ENCODE data around the gene SPPL2C. TPM values are rescaled to one million over a fixed set of nuclear protein-coding genes. Genes with fewer than 3 reads are reported as not detected.

SPPL2C gene
- total RNA-seq, 1 experiment from 2014 or later: not detected

DNA sequence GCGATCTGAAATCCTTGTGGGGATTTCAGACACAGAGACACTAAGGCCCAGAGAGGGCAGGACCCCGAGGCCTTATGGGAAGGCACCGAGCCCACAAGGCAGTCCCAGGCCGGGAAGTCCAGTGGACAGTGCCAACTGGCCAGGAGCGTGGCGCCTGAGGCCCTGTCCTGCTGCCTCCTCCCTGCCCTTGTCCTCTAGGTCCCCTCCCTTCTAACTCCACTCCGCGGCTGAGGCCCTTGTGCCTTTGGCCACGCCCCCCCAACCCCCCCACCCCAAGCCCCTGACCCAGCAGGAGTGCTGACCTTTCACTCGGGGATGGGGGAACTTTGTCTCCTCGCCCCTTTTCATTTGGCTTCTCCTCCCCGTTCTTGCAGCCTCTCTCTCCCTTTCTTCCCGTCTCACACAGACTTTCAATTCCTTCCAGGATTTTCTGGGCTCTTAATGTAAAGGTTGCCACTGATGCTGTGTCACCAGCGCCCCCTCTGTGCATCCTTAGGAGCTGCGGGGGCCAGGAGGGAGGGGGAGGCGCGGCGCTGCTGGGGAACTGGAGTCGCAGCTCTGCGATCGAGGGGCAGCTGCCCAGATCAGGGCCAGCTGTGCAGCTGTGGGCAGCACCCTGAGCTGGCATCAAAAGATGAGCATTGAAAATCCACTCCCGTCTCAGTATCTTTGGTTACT lies 31.5 kb upstream of the SPPL2C start:
- ChIA-PET POLR2A (ENCODE audit: low non-redundant PET) (no interaction called here), CTCF (interaction anchor here (0.5 to 1.1 kb wide), 2 partner anchors 19 to 207 kb away, joined by 6 to 16 read pairs; no protein-coding TSS in a partner anchor)
- TF ChIP-seq, protein P1, sequence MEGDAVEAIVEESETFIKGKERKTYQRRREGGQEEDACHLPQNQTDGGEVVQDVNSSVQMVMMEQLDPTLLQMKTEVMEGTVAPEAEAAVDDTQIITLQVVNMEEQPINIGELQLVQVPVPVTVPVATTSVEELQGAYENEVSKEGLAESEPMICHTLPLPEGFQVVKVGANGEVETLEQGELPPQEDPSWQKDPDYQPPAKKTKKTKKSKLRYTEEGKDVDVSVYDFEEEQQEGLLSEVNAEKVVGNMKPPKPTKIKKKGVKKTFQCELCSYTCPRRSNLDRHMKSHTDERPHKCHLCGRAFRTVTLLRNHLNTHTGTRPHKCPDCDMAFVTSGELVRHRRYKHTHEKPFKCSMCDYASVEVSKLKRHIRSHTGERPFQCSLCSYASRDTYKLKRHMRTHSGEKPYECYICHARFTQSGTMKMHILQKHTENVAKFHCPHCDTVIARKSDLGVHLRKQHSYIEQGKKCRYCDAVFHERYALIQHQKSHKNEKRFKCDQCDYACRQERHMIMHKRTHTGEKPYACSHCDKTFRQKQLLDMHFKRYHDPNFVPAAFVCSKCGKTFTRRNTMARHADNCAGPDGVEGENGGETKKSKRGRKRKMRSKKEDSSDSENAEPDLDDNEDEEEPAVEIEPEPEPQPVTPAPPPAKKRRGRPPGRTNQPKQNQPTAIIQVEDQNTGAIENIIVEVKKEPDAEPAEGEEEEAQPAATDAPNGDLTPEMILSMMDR (conservative IDR thresholded peaks at IDR 0.05; ENCODE audit: low read depth, low read length): no peak; the same call in 1 of the 2 replicates
- TF ChIP-seq EZH2 (IDR thresholded peaks at IDR 0.05; ENCODE audit: borderline replicate concordance, low read depth, low read length, poor library complexity, severe bottlenecking): no peak
- no peaks in the 10 kb centered on the region for H3K36me3 ChIP-seq (ENCODE audit: insufficient read depth, low read length, poor library complexity, severe bottlenecking)
- BruUV-seq (replicated peaks): no TSS peak
- H3K27me3 ChIP-seq (replicated peaks; ENCODE audit: insufficient read depth, low read depth, low read length, poor library complexity): no peaks in the 10 kb centered on the region
- no peak overlapping the region for H3K4me3 ChIP-seq (ENCODE audit: low read depth, low read length, poor library complexity, severe bottlenecking)
- H3K4me1 ChIP-seq (ENCODE audit: insufficient read depth, low read length, poor library complexity, severe bottlenecking): no peaks in the 10 kb centered on the region
- intact Hi-C loops (cut with micrococcal nuclease; ENCODE audit: unreplicated experiment): no loop called here
- DNase-seq (ENCODE audit: low spot score): peak; percentile 18
- no peak overlapping the region for H3K27ac ChIP-seq (ENCODE audit: low read depth, low read length, poor library complexity, severe bottlenecking)
- no peaks in the 10 kb centered on the region for H3K9me3 ChIP-seq (ENCODE audit: low read depth, low read length, poor library complexity, severe bottlenecking)

DNA sequence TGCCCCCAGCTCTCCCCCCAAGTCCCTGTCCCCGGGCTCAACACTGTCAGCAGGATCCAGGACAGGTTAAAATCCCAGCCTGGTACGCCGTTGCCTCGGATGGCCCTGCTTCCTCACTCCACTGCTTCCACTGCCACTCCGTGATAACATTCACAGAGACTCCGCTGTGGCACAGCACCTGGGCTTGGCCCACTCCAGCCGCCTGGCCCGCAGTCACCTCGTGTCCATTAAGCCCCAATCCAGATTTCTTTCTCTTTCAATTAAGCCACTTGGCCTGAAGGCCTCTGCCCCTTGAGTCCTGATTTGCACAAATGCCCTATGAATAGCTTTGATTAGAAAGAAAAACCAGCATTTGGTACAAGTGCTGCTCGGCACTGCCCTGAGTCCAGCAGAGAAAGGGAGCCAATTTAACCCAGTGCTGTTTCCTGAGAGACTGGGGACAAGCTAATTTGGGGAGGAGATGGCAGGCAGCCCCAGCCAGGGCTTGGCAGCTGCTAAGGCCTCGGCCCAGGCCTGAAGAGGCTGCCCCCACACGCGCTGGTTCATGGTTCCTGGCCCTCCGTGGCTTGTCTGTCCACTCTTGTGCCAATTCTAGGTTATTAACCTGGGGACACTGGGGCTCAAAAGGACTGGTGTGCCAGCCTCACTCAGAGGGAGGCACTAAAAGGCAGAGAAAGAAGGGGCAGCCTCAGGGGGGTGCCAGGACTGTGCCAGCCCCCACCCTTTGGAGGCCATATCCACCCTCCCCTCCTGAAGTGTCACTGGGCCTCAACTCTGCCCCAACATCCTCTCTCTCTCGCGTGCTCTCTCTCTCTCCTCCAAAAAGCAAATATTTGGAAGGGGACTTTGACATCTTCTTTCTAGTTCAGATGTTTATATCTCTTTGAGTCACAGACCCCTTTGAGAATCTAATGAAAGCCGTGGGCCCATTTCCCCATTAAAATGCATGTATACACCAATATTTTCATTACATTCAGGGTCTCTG lies 29.8 kb upstream of the SPPL2C start:
- H3K27me3 ChIP-seq (replicated peaks; ENCODE audit: insufficient read depth, low read depth, low read length, poor library complexity): no peaks in the 10 kb centered on the region
- CTCF ChIA-PET: no interaction called here
- intact Hi-C loops (cut with micrococcal nuclease; ENCODE audit: unreplicated experiment): no loop called here
- no peaks in the 10 kb centered on the region for H3K4me1 ChIP-seq (ENCODE audit: insufficient read depth, low read length, poor library complexity, severe bottlenecking)
- TF ChIP-seq, protein P1 (conservative IDR thresholded peaks at IDR 0.05; ENCODE audit: low read depth, low read length): no peak
- no peak for TF ChIP-seq EZH2 (IDR thresholded peaks at IDR 0.05; ENCODE audit: borderline replicate concordance, low read depth, low read length, poor library complexity, severe bottlenecking)
- H3K27ac ChIP-seq (ENCODE audit: low read depth, low read length, poor library complexity, severe bottlenecking): no peak overlapping the region
- H3K36me3 ChIP-seq (ENCODE audit: insufficient read depth, low read length, poor library complexity, severe bottlenecking): no peaks in the 10 kb centered on the region
- DNase-seq (ENCODE audit: low spot score): no peak
- H3K9me3 ChIP-seq (ENCODE audit: low read depth, low read length, poor library complexity, severe bottlenecking): no peaks in the 10 kb centered on the region
- POLR2A ChIA-PET (ENCODE audit: low non-redundant PET): no interaction called here
- no peak overlapping the region for H3K4me3 ChIP-seq (ENCODE audit: low read depth, low read length, poor library complexity, severe bottlenecking)
- no TSS peak for BruUV-seq (replicated peaks)

DNA sequence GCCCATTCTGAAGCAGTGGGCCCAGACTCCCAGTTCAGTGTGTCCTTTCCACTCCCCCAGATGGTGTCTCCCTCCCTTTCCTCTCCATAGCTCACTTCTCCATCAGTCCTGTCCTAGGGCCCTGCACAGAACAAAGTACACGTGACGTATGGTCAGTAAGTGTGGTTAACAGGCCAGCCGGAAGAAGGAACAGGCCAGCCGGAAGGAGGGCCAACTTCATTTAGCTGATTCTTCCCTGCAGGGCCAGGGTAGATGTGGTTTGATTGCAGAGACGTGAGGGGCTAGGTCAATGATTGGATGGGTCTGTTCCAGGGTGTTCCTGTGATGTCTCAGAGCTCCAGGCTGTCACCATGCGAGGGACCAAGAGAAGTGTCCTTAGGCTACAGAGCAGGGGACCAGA lies 28.9 kb upstream of the SPPL2C start:
- POLR2A ChIA-PET (ENCODE audit: low non-redundant PET): no interaction called here
- no TSS peak for BruUV-seq (replicated peaks)
- TF ChIP-seq, protein P1 (conservative IDR thresholded peaks at IDR 0.05; ENCODE audit: low read depth, low read length): no peak

More for the DNA sequence above, 28.9 kb upstream of the SPPL2C start:
- no peak overlapping the region for H3K4me3 ChIP-seq (ENCODE audit: low read depth, low read length, poor library complexity, severe bottlenecking)
- no peak for DNase-seq (ENCODE audit: low spot score)
- H3K9me3 ChIP-seq (ENCODE audit: low read depth, low read length, poor library complexity, severe bottlenecking): no peaks in the 10 kb centered on the region
- H3K36me3 ChIP-seq (ENCODE audit: insufficient read depth, low read length, poor library complexity, severe bottlenecking): no peaks in the 10 kb centered on the region
- H3K27me3 ChIP-seq (replicated peaks; ENCODE audit: insufficient read depth, low read depth, low read length, poor library complexity): no peaks in the 10 kb centered on the region
- H3K27ac ChIP-seq (ENCODE audit: low read depth, low read length, poor library complexity, severe bottlenecking): no peak overlapping the region
- intact Hi-C loops (cut with micrococcal nuclease; ENCODE audit: unreplicated experiment): no loop called here
- CTCF ChIA-PET: no interaction called here
- H3K4me1 ChIP-seq (ENCODE audit: insufficient read depth, low read length, poor library complexity, severe bottlenecking): no peaks in the 10 kb centered on the region
